Measurements from ENCODE around the gene HCN2. TPM values are rescaled to one million over a fixed set of nuclear protein-coding genes. Genes with fewer than 3 reads are reported as not detected.

The HCN2 gene
- total and polyA plus RNA-seq, 9 of the 15 experiments (the other 6 are each of a cell fraction or from before 2014, with no cell fraction given): 0.29 to 4.2 (median 0.82) TPM; not detected in 2

- TF ChIP-seq, protein P1, sequence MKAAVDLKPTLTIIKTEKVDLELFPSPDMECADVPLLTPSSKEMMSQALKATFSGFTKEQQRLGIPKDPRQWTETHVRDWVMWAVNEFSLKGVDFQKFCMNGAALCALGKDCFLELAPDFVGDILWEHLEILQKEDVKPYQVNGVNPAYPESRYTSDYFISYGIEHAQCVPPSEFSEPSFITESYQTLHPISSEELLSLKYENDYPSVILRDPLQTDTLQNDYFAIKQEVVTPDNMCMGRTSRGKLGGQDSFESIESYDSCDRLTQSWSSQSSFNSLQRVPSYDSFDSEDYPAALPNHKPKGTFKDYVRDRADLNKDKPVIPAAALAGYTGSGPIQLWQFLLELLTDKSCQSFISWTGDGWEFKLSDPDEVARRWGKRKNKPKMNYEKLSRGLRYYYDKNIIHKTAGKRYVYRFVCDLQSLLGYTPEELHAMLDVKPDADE (conservative IDR thresholded peaks at IDR 0.05; ENCODE audit: control insufficient read depth, low read depth, low read length): no peak
- TF ChIP-seq NFIC (IDR thresholded peaks at IDR 0.05): peak; percentile 71
- TF ChIP-seq MECOM (CRISPR knock-in tag; IDR thresholded peaks at IDR 0.05): no peak
- TF ChIP-seq SIX5 (IDR thresholded peaks at IDR 0.05; ENCODE audit: borderline replicate concordance in 1 of 2, insufficient read depth in 1 of 2, low read depth in 1 of 2, low read length in 2 of 2): no peak
- TF ChIP-seq POLR2G (IDR thresholded peaks at IDR 0.05; ENCODE audit: low read depth, low read length): 0 out of 2 replicates have a peak, but pooled peaks have one; percentile 20
- no peak for TF ChIP-seq STAT5A (IDR thresholded peaks at IDR 0.05; ENCODE audit: borderline replicate concordance, low read length)
- no peak for TF ChIP-seq KDM1A (IDR thresholded peaks at IDR 0.05)
These were observed 19.3 kb downstream of the HCN2 start (continued) for GRCh38 chr19:609004-609346.

- H3K79me2 ChIP-seq (ENCODE audit: control insufficient read depth, insufficient read depth, low read length): no peaks in the 10 kb centered on the region
- ATAC-seq (no peak), DNase-seq (ENCODE audit: extremely low read depth in 1 of 4, low spot score in 3 of 4) (no peak), FAIRE-seq (no peak)
- CTCF ChIA-PET (ENCODE audit: low intra/inter-chr PET ratio): no interaction called here
- peak overlapping the region; percentile 63 to 91 for H3K9ac ChIP-seq (ENCODE audit: insufficient read depth in 1 of 2, low read depth in 2 of 2, low read length in 2 of 2)
- intact Hi-C loops (cut with micrococcal nuclease) (no loop called here), in situ Hi-C loops (cut with MboI) (no loop called here)
- H4K20me1 ChIP-seq (replicated peaks; ENCODE audit: control insufficient read depth, insufficient read depth, low read length): no peaks in the 10 kb centered on the region
- H3K4me2 ChIP-seq (ENCODE audit: insufficient read depth, low read length): peak overlapping the region; percentile 74
- WGBS (ENCODE audit: insufficient coverage, low coverage, missing lambda C conversion rate): 45% methylated on average over 12 of the region's 38 CpGs
- H3K4me1 ChIP-seq (replicated peaks in 1 of 2; ENCODE audit: control insufficient read depth in 2 of 2, insufficient read depth in 2 of 2, low read length in 2 of 2): peaks cover 17 to 64% of the 10 kb centered on the region in 2 experiments
- BruUV-seq (replicated peaks): no TSS peak
- H2AFZ ChIP-seq (ENCODE audit: low read depth, low read length): peak overlapping the region; percentile 91
- H3K27me3 ChIP-seq (ENCODE audit: control insufficient read depth in 2 of 2, insufficient read depth in 2 of 2, low read length in 2 of 2): no peaks in the 10 kb centered on the region
- H3K9me3 ChIP-seq (replicated peaks; ENCODE audit: control insufficient read depth, insufficient read depth, low read depth, low read length): no peaks in the 10 kb centered on the region; the same call in 1 of the 2 replicates
- peaks cover 23% of the 10 kb centered on the region; the same call in 2 of the 3 replicates for H3K36me3 ChIP-seq (ENCODE audit: control insufficient read depth, insufficient read depth, low read length)
- POLR2A ChIA-PET: no interaction called here
- no peaks in the 10 kb centered on the region for H3K9me1 ChIP-seq (ENCODE audit: control insufficient read depth, insufficient read depth, low read length)
- peak overlapping the region; percentile 21 for H3K4me3 ChIP-seq
- H3K27ac ChIP-seq (ENCODE audit: extremely low read depth, low read depth, low read length): peak overlapping the region; percentile 76
- TF ChIP-seq ZNF668 (CRISPR knock-in tag; IDR thresholded peaks at IDR 0.05): no peak
- TF ChIP-seq GTF2A2 (tag; IDR thresholded peaks at IDR 0.05): no peak
- no peak for TF ChIP-seq RHOXF2B (CRISPR knock-in tag; conservative IDR thresholded peaks at IDR 0.05)
- no peak for TF ChIP-seq NFIC (IDR thresholded peaks at IDR 0.05)
- no peak for TF ChIP-seq POLR3A (IDR thresholded peaks at IDR 0.05; ENCODE audit: borderline replicate concordance, extremely low read depth, insufficient read depth, insufficient read length)
- no peak for TF ChIP-seq HBP1 (CRISPR knock-in tag; IDR thresholded peaks at IDR 0.05)
- no peak for TF ChIP-seq GTF2E2 (tag; IDR thresholded peaks at IDR 0.05)
- TF ChIP-seq, protein P2, sequence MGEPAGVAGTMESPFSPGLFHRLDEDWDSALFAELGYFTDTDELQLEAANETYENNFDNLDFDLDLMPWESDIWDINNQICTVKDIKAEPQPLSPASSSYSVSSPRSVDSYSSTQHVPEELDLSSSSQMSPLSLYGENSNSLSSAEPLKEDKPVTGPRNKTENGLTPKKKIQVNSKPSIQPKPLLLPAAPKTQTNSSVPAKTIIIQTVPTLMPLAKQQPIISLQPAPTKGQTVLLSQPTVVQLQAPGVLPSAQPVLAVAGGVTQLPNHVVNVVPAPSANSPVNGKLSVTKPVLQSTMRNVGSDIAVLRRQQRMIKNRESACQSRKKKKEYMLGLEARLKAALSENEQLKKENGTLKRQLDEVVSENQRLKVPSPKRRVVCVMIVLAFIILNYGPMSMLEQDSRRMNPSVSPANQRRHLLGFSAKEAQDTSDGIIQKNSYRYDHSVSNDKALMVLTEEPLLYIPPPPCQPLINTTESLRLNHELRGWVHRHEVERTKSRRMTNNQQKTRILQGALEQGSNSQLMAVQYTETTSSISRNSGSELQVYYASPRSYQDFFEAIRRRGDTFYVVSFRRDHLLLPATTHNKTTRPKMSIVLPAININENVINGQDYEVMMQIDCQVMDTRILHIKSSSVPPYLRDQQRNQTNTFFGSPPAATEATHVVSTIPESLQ (CRISPR knock-in tag; IDR thresholded peaks at IDR 0.05): no peak
These were observed 20.6 kb downstream of the HCN2 start for GRCh38 chr19:610071-610800.
